ENCODE results near the gene STK24. TPM values are rescaled to one million over a fixed set of nuclear protein-coding genes. Genes with fewer than 3 reads are reported as not detected.

The STK24 gene
- total RNA-seq, 2 experiments from 2014 or later: 146 to 173 TPM

DNA sequence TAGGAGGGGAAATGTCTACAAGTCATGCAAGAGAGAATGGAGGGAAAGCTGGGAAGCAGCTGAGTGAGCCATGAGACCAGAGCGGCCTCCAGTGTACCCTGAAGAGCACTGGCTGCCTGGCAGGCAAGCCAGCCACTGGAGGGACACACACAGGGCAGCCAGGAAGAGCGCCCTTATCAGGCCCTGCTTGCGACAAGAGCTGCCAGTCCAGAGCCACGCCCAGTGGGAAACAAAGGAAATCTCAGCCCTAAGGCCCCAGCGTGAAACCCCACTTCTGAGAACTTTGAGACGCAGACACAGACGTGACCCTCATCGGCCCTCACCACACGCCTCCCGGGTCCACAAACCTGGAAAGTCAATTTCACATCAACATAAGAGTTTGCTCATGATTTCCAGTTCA lies 105.0 kb downstream of the STK24 start:
- ATAC-seq (no peak), DNase-seq (no peak)
- CTCF ChIA-PET: no interaction called here
- Mint-ChIP-seq H3K4me1 (peaks cover 25% of the 10 kb centered on the region), H3K9me3 (ENCODE audit: low read depth) (no peaks in the 10 kb centered on the region), H3K27ac (peak overlapping the region; percentile 35), H3K4me3 (no peak overlapping the region), H3K27me3 (no peaks in the 10 kb centered on the region), H3K36me3 (ENCODE audit: low read depth) (peaks cover 41% of the 10 kb centered on the region)
- intact Hi-C loops (cut with DNase I, micrococcal nuclease): no loop called here
- POLR2A ChIA-PET: no interaction called here

DNA sequence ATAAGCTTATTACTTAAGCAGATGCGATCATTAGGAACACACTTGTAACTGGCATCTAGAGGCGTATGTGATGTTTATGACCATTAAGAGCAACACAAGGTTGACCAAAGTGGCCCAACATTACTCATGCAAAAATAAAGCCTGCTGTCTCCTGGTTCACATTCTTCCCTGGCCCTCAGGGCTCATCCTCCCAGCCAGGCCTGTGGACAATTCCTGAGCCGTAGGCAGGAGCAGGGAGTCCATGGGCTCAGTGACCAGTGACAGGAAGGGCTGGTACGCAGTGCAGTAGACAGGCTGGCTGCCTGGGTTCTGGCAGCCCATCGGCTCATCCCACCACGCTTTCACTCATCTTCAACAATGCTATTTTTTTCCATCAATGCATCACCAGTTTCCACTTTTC lies 106.0 kb downstream of the STK24 start:
- ChIA-PET POLR2A (no interaction called here), CTCF (interaction anchor here (1.3 to 1.5 kb wide), 2 partner anchors 20 to 25 kb away, joined by 3 to 6 read pairs; no protein-coding TSS in a partner anchor)
- Mint-ChIP-seq H3K9me3 (ENCODE audit: low read depth) (no peaks in the 10 kb centered on the region), H3K4me1 (peaks cover 18% of the 10 kb centered on the region), H3K27ac (peak overlapping the region; percentile 12), H3K27me3 (no peaks in the 10 kb centered on the region), H3K4me3 (no peak overlapping the region), H3K36me3 (ENCODE audit: low read depth) (peaks cover 43% of the 10 kb centered on the region)
- DNase-seq (no peak), ATAC-seq (no peak)
- intact Hi-C loops (cut with DNase I, micrococcal nuclease): no loop called here

DNA sequence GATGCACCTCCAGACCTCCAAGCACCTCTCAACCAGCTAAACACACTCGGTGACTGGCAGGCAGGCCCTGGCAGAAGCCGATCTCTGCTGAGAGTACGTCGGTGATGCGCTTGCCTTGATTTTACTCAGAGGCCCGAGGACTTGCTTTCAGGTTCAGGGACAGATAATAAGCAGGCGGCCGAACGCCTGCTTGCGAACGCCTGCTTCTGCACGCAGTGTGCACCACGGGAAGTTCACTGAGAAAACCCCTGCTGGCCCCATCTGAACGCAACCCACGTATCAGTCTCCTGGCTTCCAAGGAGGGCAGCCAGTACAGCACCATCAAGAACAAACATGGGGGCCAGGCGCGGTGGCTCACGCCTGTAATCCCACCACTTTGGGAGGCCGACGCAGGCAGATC lies 108.0 kb downstream of the STK24 start:
- intact Hi-C loops (cut with DNase I, micrococcal nuclease): no loop called here
- ChIA-PET POLR2A (no interaction called here), CTCF (interaction anchor here (1.0 to 1.3 kb wide), 2 partner anchors 11 to 184 kb away, joined by 3 read pairs; no protein-coding TSS in a partner anchor)
- peaks cover 51% of the 10 kb centered on the region for H3K36me3 Mint-ChIP-seq (ENCODE audit: low read depth)
- no peak for ATAC-seq
- H3K27ac Mint-ChIP-seq: no peak overlapping the region
- DNase-seq: no peak
- no peaks in the 10 kb centered on the region for H3K9me3 Mint-ChIP-seq (ENCODE audit: low read depth)
- H3K27me3 Mint-ChIP-seq: no peaks in the 10 kb centered on the region
- H3K4me3 Mint-ChIP-seq: no peak overlapping the region
- H3K4me1 Mint-ChIP-seq: peaks cover 15% of the 10 kb centered on the region

DNA sequence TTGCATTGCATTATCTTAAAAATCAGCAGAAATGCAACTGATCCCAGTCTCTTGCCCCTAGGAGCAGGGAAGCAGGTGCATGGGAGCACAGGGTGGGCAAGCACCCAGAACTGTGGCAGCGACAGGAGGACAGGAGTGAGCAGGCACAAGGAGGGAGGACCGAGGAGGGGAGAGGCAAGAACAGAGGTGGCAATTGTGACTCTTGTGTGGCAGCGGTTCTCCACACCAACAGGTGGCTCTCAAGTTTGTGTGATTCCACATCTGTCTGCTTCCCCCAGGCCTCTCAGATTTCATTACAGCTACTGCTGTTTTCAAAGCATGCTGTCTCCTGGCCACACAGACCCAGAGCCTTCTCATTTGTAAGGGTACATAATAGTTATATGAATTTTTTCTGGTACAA lies 108.5 kb downstream of the STK24 start:
- H3K4me3 Mint-ChIP-seq: no peak overlapping the region
- no peak overlapping the region for H3K27ac Mint-ChIP-seq
- H3K9me3 Mint-ChIP-seq (ENCODE audit: low read depth): no peaks in the 10 kb centered on the region
- H3K4me1 Mint-ChIP-seq: peaks cover 14% of the 10 kb centered on the region
- ChIA-PET CTCF (interaction anchor here (0.6 to 1.3 kb wide), 3 partner anchors 10 to 184 kb away, joined by 3 read pairs; no protein-coding TSS in a partner anchor), POLR2A (no interaction called here)
- H3K27me3 Mint-ChIP-seq: no peaks in the 10 kb centered on the region
- no peak for ATAC-seq
- no peak for DNase-seq
- intact Hi-C loops (cut with DNase I, micrococcal nuclease): no loop called here
- peaks cover 52% of the 10 kb centered on the region for H3K36me3 Mint-ChIP-seq (ENCODE audit: low read depth)

DNA sequence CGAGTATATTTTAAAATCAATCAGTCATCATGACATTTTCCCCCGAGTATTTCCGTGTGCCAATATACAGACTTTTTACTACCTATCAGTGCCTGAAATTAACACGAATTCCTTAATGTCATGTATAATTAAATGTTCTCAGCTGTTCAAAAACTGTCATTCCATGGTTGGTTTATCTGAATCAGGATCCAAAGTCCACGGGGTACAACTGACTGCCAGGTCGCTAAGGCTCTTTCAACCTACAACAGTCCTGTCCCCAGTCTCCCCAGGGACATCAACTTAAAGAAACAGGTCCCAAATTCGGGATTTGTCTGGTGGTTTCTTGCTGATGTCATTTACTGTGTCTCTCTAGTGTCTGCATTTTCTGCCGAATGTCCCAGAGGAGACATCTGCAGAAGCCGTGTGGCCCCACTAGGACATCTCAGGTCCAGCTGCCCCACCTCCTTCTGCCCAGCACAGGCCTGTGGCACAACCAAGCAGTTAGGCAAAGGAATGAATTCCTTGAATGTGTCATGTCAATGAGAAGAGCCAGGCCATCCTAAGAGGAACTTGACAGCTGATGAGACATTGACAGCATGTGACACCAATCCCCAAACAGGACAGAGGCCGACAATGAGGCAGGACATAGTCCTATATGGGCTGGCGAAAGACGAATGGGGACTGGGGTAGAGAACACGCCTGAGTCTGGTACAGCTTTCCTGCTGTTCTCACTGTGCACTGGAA lies 109.5 kb downstream of the STK24 start:
- Mint-ChIP-seq H3K27me3 (no peaks in the 10 kb centered on the region), H3K9me3 (ENCODE audit: low read depth) (no peaks in the 10 kb centered on the region), H3K4me1 (peaks cover 17% of the 10 kb centered on the region), H3K4me3 (no peak overlapping the region), H3K36me3 (ENCODE audit: low read depth) (peaks cover 49% of the 10 kb centered on the region), H3K27ac (no peak overlapping the region)
- DNase-seq (no peak), ATAC-seq (no peak)
- intact Hi-C loops (cut with DNase I, micrococcal nuclease): no loop called here
- ChIA-PET CTCF (interaction anchor here (0.6 to 1.8 kb wide), 15 partner anchors 9 to 373 kb away, joined by 3 to 15 read pairs (median 3); no protein-coding TSS in a partner anchor), POLR2A (no interaction called here)

DNA sequence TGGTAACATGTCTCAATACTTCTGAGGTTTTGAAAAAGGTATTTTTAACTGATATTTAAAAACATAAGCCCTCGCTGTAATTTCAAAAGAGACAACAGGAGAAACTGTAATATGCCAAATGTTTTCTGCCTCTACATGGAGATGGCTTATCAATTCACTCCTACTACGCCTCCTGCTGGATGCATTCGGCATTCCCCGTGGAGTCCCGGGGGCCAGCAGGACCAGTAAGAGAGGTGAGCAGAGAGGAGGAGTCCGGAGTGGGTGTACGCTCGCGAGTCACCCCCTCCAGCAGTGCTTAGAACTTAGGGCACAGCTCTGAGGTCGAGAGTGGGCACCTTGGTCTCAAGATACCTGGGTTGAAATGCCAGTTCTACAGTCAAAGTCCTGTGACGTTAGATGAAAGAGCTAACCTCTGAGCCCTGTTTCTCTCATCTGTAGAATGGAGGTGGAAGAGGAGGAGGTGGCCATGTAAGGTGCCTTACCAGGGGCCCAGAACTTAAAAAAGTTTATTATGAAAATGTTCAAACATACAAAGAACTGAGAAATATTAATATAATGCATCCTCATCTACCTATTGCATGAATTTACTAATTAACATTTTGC lies 110.2 kb downstream of the STK24 start:
- Mint-ChIP-seq H3K27me3 (no peaks in the 10 kb centered on the region), H3K9me3 (ENCODE audit: low read depth) (no peaks in the 10 kb centered on the region), H3K4me3 (no peak overlapping the region), H3K36me3 (ENCODE audit: low read depth) (peaks cover 47% of the 10 kb centered on the region), H3K27ac (no peak overlapping the region), H3K4me1 (peaks cover 19% of the 10 kb centered on the region)
- ChIA-PET CTCF (interaction anchor here (0.6 to 1.8 kb wide), 15 partner anchors 9 to 374 kb away, joined by 3 to 15 read pairs (median 3); no protein-coding TSS in a partner anchor), POLR2A (no interaction called here)
- intact Hi-C loops (cut with DNase I, micrococcal nuclease): no loop called here
- DNase-seq (peak; percentile 73), ATAC-seq (peak; percentile 77)

DNA sequence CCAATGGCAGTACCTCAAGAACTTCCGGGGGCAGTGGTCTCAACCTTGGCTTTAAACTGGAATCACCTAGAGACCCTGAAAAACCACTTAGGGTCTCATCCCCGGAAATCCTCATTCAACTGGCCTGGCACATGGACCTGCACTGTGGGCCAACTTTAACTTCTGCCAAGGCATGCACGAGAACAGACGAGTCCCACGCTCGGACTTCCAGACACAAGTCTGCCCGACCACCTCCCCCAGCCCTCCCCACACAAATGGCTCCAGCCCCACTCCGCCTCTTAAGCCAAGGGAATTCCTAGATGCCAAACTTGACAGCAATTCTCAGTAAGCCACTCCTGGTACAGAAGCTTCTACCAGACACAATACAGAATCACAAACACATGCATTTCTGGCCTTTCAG lies 114.0 kb downstream of the STK24 start:
- CTCF ChIA-PET: no interaction called here
- peaks cover 55% of the 10 kb centered on the region for H3K36me3 Mint-ChIP-seq (ENCODE audit: low read depth)

DNA sequence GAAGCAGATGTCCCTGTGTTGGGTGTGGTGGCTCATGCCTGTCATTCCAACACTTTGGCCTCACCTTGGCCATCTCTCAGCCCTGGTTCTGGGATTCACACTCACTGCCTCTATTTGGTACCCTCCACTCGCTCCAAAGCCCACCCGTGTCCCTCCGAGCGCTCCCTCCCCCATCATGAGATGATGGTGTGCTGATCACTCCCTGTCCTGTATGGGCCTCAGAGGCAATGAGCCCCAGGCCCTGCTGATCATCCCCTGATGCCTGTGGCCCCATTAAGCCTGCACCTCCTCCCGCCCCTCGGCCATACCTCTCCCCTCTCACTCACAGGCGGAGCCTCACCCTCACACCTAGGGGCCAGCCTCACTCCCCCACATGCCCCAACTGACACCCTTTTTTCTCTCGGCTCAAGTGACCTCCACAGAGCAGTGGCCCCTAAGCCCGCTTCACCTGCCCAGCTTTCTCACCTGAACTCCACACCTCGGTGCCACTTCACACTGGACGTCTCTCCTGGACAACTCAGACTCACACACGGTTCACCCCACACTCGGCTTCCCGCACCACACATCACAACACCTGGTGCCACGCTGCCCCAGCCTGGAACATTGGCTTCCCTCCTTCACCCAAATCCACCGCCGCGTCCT lies 114.5 kb downstream of the STK24 start:
- Mint-ChIP-seq H3K27me3 (no peaks in the 10 kb centered on the region), H3K36me3 (ENCODE audit: low read depth) (peaks cover 56% of the 10 kb centered on the region), H3K4me1 (peaks cover 12% of the 10 kb centered on the region), H3K4me3 (no peak overlapping the region), H3K9me3 (ENCODE audit: low read depth) (no peaks in the 10 kb centered on the region), H3K27ac (no peak overlapping the region)
- no peak for DNase-seq
- ChIA-PET POLR2A (no interaction called here), CTCF (interaction anchor here (1.3 kb wide), 1 partner anchor 191 kb away, joined by 7 read pairs; no protein-coding TSS in a partner anchor)
- ATAC-seq: no peak
- intact Hi-C loops (cut with DNase I, micrococcal nuclease): no loop called here

More for the DNA sequence above, 114.0 kb downstream of the STK24 start:
- intact Hi-C loops (cut with DNase I, micrococcal nuclease): no loop called here
- POLR2A ChIA-PET: no interaction called here
- ATAC-seq: no peak
- no peak for DNase-seq
- peaks cover 12% of the 10 kb centered on the region for H3K4me1 Mint-ChIP-seq
- H3K27ac Mint-ChIP-seq: no peak overlapping the region
- no peaks in the 10 kb centered on the region for H3K27me3 Mint-ChIP-seq
- H3K9me3 Mint-ChIP-seq (ENCODE audit: low read depth): no peaks in the 10 kb centered on the region
- H3K4me3 Mint-ChIP-seq: no peak overlapping the region

DNA sequence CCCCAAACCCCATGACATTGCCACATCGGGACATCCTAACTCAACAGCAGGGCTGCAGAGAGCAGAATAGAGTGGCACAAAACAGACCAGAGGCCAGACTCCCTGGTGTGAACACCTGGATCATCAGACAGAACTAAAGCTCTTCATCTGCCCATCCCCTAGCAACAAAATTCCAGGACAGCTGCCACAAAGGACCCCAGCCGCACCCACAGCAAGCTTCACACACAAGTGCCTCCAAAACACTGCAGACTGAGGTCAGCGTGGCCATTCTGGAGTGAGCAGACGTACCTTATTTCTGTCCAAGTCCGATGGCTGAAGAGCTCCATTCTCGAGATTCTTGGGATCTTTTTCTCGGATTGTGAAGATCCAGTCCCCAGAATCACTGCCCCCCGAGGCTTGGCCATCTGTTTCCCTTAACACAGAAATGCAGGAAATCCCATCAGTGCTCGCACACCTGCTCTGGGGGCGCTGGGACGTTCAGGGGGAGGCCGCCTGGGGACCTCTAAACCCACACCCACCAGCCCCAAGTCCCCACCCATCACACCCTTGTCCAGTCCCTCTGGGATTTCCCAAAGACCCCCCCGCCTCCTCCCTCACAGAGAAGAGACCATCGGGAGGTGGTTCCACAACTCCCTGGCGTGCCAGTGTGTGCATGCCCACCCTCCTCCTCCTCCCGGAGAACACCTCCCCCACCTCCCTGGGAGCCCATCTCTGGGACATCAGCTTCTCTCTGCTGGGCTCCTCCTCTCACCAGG lies 115.2 kb downstream of the STK24 start:
- peaks cover 59% of the 10 kb centered on the region for H3K36me3 Mint-ChIP-seq (ENCODE audit: low read depth)
- ChIA-PET POLR2A (no interaction called here), CTCF (interaction anchor here (0.6 to 1.3 kb wide), 2 partner anchors 38 to 192 kb away, joined by 3 to 7 read pairs; no protein-coding TSS in a partner anchor)
- DNase-seq (no peak), ATAC-seq (no peak)
- no peak overlapping the region for H3K4me3 Mint-ChIP-seq
- H3K27me3 Mint-ChIP-seq: no peaks in the 10 kb centered on the region
- peaks cover 6% of the 10 kb centered on the region for H3K4me1 Mint-ChIP-seq
- no peaks in the 10 kb centered on the region for H3K9me3 Mint-ChIP-seq (ENCODE audit: low read depth)
- H3K27ac Mint-ChIP-seq: no peak overlapping the region
- intact Hi-C loops (cut with DNase I, micrococcal nuclease): no loop called here

DNA sequence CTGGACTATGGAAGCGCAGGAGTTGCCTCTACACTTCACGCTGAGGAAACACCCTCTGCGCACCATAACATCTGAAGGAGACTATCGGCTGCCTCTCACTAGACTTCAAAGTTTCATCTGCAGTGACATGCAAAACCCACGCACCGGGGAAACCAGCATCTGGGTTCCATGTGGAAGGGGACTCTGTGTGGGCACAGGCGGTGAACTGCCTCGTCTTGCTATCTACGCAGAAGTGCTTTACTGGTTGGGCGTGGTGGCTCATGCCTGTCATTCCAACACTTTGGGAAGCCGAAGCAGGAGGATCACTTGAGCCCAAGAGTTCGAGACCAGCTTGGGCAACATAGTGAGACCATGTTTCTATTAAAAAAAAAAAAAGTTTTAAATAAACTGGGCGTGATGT lies 116.4 kb downstream of the STK24 start:
- DNase-seq (peak; percentile 38), ATAC-seq (no peak)
- intact Hi-C loops (cut with DNase I, micrococcal nuclease): no loop called here
- CTCF ChIA-PET: no interaction called here
- Mint-ChIP-seq H3K9me3 (ENCODE audit: low read depth) (no peaks in the 10 kb centered on the region), H3K36me3 (ENCODE audit: low read depth) (peaks cover 63% of the 10 kb centered on the region), H3K4me1 (peaks cover 6% of the 10 kb centered on the region), H3K27ac (no peak overlapping the region), H3K27me3 (no peaks in the 10 kb centered on the region), H3K4me3 (no peak overlapping the region)
- POLR2A ChIA-PET: no interaction called here

DNA sequence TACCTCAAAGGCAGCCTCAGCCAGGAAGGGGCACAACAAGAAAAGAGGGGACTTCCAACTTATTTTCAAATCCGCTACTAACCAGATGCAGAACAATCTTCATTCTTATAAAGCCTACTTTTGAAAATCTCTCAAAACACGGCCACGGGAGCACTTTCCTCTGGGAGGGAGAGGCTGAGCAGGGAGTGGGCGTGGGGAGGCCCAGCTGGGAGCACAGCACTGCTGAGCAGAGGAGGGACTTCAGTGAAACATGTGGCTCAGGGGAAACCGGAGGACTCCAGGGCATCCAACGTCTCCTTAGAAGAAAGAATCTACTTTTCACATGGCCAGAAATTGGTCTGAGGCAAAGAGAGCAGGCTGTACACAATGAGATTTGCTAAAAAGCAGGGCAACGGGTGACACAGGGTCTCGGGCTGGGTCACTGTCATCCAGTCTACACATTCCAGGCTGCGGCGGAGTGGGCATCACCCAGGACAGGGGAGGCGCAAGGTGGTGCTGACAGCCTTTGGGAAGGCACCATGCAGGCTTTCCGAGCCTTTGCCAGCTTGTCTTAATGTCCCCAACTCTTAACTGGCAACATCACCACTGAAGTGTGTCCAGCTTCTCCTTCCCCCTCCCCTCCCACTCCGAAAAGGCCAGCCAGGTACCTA lies 117.1 kb downstream of the STK24 start:
- Mint-ChIP-seq H3K36me3 (ENCODE audit: low read depth) (peaks cover 59% of the 10 kb centered on the region), H3K27ac (no peak overlapping the region), H3K4me1 (peaks cover 6% of the 10 kb centered on the region), H3K27me3 (no peaks in the 10 kb centered on the region), H3K9me3 (ENCODE audit: low read depth) (no peaks in the 10 kb centered on the region), H3K4me3 (no peak overlapping the region)
- DNase-seq: no peak
- POLR2A ChIA-PET: no interaction called here
- intact Hi-C loops (cut with DNase I, micrococcal nuclease): no loop called here
- CTCF ChIA-PET: no interaction called here
- ATAC-seq: no peak
